ENCODE measurements around the gene ICE2. TPM values are rescaled to one million over a fixed set of nuclear protein-coding genes. Genes with fewer than 3 reads are reported as not detected.

ICE2 gene
- total and polyA plus RNA-seq, 2 of the 4 experiments (the other 2 are of a cell fraction) = 14.7 to 21.1 TPM

DNA sequence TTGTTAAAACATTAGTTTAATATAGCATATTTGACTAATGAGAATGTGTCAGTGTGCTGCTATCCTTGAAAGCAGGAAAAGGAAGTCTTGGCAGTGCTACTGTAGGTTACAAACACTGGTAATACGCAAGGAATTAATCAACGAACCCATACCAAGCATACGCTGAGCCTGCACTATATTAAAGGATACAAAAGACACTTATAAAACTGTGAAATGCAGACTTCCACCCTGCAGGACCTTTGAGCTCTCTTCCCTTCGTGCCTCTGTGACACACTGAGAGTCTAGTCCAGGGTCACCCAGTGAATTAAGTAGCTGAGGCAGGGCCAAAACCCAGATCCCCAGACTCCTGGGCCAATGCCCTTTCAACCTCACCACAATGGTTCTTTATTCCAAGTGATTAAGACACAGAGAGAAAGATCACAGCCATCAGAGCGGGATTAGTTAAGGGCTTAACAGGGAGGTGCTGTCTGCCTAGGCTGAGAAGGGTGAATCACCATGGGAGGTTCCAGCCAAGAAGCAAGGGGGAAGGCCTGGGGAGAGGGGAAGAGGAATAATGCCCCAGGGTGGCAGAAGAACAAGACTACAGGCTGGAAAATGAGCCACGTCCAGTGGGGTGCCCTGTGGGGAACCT lies 88.0 kb downstream of the ICE2 start:
- Histone ChIP-seq H3K27ac (ENCODE audit: insufficient read depth, low read length) (peak overlapping the region; percentile 76), H3K18ac (ENCODE audit: low read depth, low read length) (peak overlapping the region; percentile 76), H2BK20ac (ENCODE audit: low read depth, low read length) (peak overlapping the region; percentile 9; the same call in 1 of the 2 replicates), H2AFZ (replicated peaks; ENCODE audit: low read length, poor library complexity) (no peak overlapping the region), H4K5ac (ENCODE audit: low read depth, low read length) (no peak overlapping the region), H2BK15ac (ENCODE audit: low read depth, low read length) (no peak overlapping the region), H2AK5ac (ENCODE audit: low read depth, low read length) (no peak overlapping the region), H3K56ac (ENCODE audit: extremely low read depth, insufficient read depth, low read length) (no peak overlapping the region; the same call in 1 of the 2 replicates), H3K14ac (replicated peaks; ENCODE audit: low read depth, low read length) (peak overlapping the region; percentile 31), H3K79me1 (ENCODE audit: low read depth in 1 of 2, low read length in 2 of 2) (peaks cover 4 to 53% of the 10 kb centered on the region in 2 experiments; a peak in 2 of 4 replicates), H3K9ac (ENCODE audit: low read depth, low read length) (peak overlapping the region; percentile 16), H4K91ac (ENCODE audit: insufficient read depth, low read depth, low read length) (no peak overlapping the region), H2BK5ac (ENCODE audit: low read depth, low read length, poor library complexity, severe bottlenecking) (peak overlapping the region; percentile 84), H3K4ac (ENCODE audit: low read depth, low read length) (peak overlapping the region; percentile 52), H3K4me2 (ENCODE audit: low read depth, low read length) (peak overlapping the region; percentile 61), H3K9me1 (ENCODE audit: insufficient read depth, low read length) (peaks cover 24% of the 10 kb centered on the region), H3K23ac (ENCODE audit: low read depth, low read length) (peak overlapping the region; percentile 43; the same call in 1 of the 2 replicates), H4K8ac (ENCODE audit: low read depth in 2 of 2, low read length in 2 of 2) (peak overlapping the region in 1 of 2 experiments; percentile 3; a peak in 1 of 4 replicates), H3K9me3 (ENCODE audit: control insufficient read depth, insufficient read depth, low read length) (no peaks in the 10 kb centered on the region), H3K27me3 (ENCODE audit: control insufficient read depth, insufficient read depth, low read length) (no peaks in the 10 kb centered on the region), H2BK120ac (ENCODE audit: low read depth, low read length) (peak overlapping the region; percentile 37), H3K4me1 (ENCODE audit: control insufficient read depth, insufficient read depth, low read length) (peaks cover 40% of the 10 kb centered on the region), H4K20me1 (ENCODE audit: insufficient read depth, low read length) (peaks cover 99% of the 10 kb centered on the region), H3K36me3 (ENCODE audit: control insufficient read depth, insufficient read depth, low read length) (peaks cover 26% of the 10 kb centered on the region), H2AK9ac (replicated peaks; ENCODE audit: low read depth, low read length, poor library complexity) (no peak overlapping the region), H3K4me3 (ENCODE audit: insufficient read depth, low read depth, low read length) (no peak overlapping the region; the same call in 1 of the 2 replicates)
- ChIA-PET POLR2A (ENCODE audit: unreplicated experiment) (interaction anchor here (1.0 kb wide), 1 partner anchor 9 kb away, joined by 3 read pairs; no protein-coding TSS in a partner anchor), CTCF (no interaction called here)
- peak; percentile 60 for ATAC-seq (ENCODE audit: low read depth)
- BruUV-seq (replicated peaks) = no TSS peak
- intact Hi-C loops (cut with micrococcal nuclease) = no loop called here
- in situ Hi-C loops (cut with MboI; ENCODE audit: low sequenced_read_pairs) = no loop called here
- dilution Hi-C loops (cut with HindIII; ENCODE audit: low sequenced_read_pairs, unreplicated experiment) = no loop called here
- 0% methylated on average over 2 of the region's 6 CpGs; no CpG with 5 or more reads in 1 of the 2 experiments for WGBS, 2 experiments (ENCODE audit: extremely low coverage in 2 of 2, insufficient read length in 1 of 2)
- DNase-seq = peak; percentile 83
- peak; percentile 65 for TF ChIP-seq FOS (IDR thresholded peaks at IDR 0.05; ENCODE audit: low read depth, low read length)
- TF ChIP-seq NFE2L2 (IDR thresholded peaks at IDR 0.05; ENCODE audit: low read depth, low read length) = no peak
- TF ChIP-seq MAZ (IDR thresholded peaks at IDR 0.05; ENCODE audit: borderline replicate concordance, low read depth, low read length) = peak; percentile 56; the same call in 1 of the 2 replicates
- TF ChIP-seq CEBPB (IDR thresholded peaks at IDR 0.05; ENCODE audit: low read depth, low read length) = 0 out of 2 replicates have a peak, but pooled peaks have one; percentile 14
- peak; percentile 61 for TF ChIP-seq POLR2A (IDR thresholded peaks at IDR 0.05; ENCODE audit: low read depth, low read length)
- TF ChIP-seq RAD21 (IDR thresholded peaks at IDR 0.05; ENCODE audit: low read length) = peak; percentile 44; the same call in 1 of the 2 replicates
- TF ChIP-seq RCOR1 (IDR thresholded peaks at IDR 0.05; ENCODE audit: insufficient replicate concordance, low read length) = no peak
- 0 out of 2 replicates have a peak, but pooled peaks have one; percentile 3 for TF ChIP-seq BHLHE40 (IDR thresholded peaks at IDR 0.05; ENCODE audit: low read depth, low read length)
- TF ChIP-seq CHD1 (IDR thresholded peaks at IDR 0.05; ENCODE audit: low read depth, low read length) = no peak
- TF ChIP-seq RFX5 (IDR thresholded peaks at IDR 0.05; ENCODE audit: low read depth, low read length) = no peak
- no peak for TF ChIP-seq USF2 (IDR thresholded peaks at IDR 0.05; ENCODE audit: low read depth, low read length)
- TF ChIP-seq, protein P1, sequence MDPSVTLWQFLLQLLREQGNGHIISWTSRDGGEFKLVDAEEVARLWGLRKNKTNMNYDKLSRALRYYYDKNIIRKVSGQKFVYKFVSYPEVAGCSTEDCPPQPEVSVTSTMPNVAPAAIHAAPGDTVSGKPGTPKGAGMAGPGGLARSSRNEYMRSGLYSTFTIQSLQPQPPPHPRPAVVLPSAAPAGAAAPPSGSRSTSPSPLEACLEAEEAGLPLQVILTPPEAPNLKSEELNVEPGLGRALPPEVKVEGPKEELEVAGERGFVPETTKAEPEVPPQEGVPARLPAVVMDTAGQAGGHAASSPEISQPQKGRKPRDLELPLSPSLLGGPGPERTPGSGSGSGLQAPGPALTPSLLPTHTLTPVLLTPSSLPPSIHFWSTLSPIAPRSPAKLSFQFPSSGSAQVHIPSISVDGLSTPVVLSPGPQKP (IDR thresholded peaks at IDR 0.05; ENCODE audit: borderline replicate concordance, low read depth, low read length) = no peak
- no peak for TF ChIP-seq MAFK (IDR thresholded peaks at IDR 0.05; ENCODE audit: low read depth, low read length)
- TF ChIP-seq CTCF (conservative IDR thresholded peaks at IDR 0.05; ENCODE audit: low read depth, low read length) = peak; percentile 29

Measured in IMR-90 (cell line).